ENCODE data around the gene TMC4. TPM values are rescaled to one million over a fixed set of nuclear protein-coding genes. Genes with fewer than 3 reads are reported as not detected.
A peak's percentile ranks its signal among the peaks of the same experiment; 100 is the strongest.

Gene TMC4
- total and polyA plus RNA-seq, 2 experiments from 2014 or later = 40.3 to 94.4 TPM

DNA sequence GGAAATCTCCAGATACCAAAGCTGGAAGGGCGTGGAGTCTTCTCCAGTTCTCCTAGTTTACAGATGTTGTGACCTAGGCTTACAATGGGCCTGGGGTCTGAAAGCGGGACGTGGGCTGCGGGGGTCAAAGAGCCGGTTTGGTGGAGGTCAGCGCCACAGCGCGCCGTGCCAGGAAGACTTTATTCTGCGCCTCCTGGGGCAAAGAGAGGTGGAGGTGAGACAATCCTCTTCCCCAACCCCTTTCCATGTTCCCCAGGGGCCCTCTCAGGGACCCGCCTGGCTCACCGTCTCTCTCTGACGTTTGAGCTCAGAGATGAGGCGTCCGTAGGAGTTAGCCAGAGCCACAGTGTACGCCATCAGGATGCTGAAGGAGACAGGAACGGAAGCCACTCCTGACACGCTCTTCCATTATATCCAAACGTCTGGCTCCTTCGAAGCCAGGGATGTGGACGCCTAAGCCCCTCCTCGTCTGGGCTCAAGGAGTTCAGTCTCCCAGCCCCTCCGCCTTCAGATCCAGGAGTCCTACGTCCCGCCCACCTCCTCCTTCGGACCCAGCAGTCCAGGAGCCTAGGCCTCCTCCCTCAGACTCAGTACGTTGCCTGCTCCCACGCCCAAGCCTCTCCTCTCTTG lies 12.7 kb downstream of the TMC4 start:
- Histone ChIP-seq H3K4me3 (peak overlapping the region; percentile 20), H3K4me1 (ENCODE audit: insufficient read depth) (peaks cover 20% of the 10 kb centered on the region), H3K27ac (peak overlapping the region; percentile 79), H3K9me3 (ENCODE audit: low read depth) (no peaks in the 10 kb centered on the region), H3K27me3 (no peaks in the 10 kb centered on the region), H3K79me2 (peaks cover 14% of the 10 kb centered on the region), H4K20me1 (ENCODE audit: insufficient read depth, poor library complexity, severe bottlenecking) (no peaks in the 10 kb centered on the region), H3K36me3 (replicated peaks; ENCODE audit: insufficient read depth, low read depth) (no peaks in the 10 kb centered on the region), H3K9me2 (replicated peaks; ENCODE audit: insufficient read depth) (no peaks in the 10 kb centered on the region), H3K4me2 (peak overlapping the region; percentile 79), H2AFZ (peak overlapping the region; percentile 46)
- WGBS (ENCODE audit: low lambda C conversion rate, missing lambda C conversion rate) = 5% methylated on average over 28 of the region's 28 CpGs
- TF ChIP-seq, protein P1, sequence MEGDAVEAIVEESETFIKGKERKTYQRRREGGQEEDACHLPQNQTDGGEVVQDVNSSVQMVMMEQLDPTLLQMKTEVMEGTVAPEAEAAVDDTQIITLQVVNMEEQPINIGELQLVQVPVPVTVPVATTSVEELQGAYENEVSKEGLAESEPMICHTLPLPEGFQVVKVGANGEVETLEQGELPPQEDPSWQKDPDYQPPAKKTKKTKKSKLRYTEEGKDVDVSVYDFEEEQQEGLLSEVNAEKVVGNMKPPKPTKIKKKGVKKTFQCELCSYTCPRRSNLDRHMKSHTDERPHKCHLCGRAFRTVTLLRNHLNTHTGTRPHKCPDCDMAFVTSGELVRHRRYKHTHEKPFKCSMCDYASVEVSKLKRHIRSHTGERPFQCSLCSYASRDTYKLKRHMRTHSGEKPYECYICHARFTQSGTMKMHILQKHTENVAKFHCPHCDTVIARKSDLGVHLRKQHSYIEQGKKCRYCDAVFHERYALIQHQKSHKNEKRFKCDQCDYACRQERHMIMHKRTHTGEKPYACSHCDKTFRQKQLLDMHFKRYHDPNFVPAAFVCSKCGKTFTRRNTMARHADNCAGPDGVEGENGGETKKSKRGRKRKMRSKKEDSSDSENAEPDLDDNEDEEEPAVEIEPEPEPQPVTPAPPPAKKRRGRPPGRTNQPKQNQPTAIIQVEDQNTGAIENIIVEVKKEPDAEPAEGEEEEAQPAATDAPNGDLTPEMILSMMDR (IDR thresholded peaks at IDR 0.05; ENCODE audit: poor library complexity) = no peak
- TF ChIP-seq EZH2 (IDR thresholded peaks at IDR 0.05; ENCODE audit: borderline replicate concordance) (no peak), EZH2phosphoT487 (IDR thresholded peaks at IDR 0.05; ENCODE audit: low read depth, severe bottlenecking, unreplicated experiment) (no peak)
- peak; percentile 61 for DNase-seq (ENCODE audit: low spot score)

DNA sequence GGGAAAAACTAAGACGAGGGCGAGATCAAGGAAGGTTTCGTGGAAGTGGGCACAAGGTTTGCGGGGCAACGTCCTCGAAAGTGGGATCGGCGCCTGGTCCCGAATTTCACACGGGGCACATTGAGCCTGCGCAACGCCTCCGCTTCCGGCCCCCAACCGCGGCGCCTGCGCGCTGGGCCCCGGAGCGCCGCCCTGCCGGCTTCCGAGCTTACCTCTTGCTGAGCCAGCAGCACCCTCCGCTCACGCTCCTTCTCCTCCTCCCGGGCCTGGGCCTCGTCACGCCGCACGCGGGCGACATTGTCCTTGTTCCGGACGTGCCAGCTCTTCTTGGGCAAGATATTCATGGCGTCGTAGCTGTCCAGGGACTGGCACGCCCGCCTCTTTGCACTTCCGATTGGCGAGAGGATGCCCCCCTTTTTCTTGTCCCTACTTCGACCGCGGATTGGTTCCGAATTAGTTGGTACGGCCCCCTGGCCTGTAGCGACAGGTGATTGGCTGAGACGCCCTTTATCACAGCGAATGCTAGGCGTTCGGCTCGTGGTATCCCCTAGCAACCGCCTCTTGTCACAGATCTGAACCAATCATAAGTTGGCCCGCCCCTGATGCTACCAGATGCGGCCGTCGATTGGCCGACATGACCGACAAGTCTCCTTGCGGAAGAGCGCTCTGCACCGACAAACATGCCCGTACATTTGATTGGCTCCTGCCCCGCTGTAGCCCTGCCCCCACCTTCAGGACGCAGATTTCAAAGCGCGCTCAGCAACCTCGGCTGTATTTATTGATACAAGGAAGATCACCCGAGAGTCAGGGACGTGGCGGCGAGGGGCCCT lies 13.4 kb downstream of the TMC4 start, which contains the start of gene LENG1:
LENG1 (minus strand) TSS at position 370 of the 830 bp plus-strand sequence; CDS start at position 344, 26 bp downstream.
- WGBS (ENCODE audit: low lambda C conversion rate, missing lambda C conversion rate) = 1% methylated on average over 70 of the region's 72 CpGs
- Histone ChIP-seq H3K9me2 (replicated peaks; ENCODE audit: insufficient read depth) (no peaks in the 10 kb centered on the region), H3K36me3 (replicated peaks; ENCODE audit: insufficient read depth, low read depth) (no peaks in the 10 kb centered on the region), H3K79me2 (peaks cover 14% of the 10 kb centered on the region), H3K4me3 (peak within 1 kb of the TSS; percentile 25), H4K20me1 (ENCODE audit: insufficient read depth, poor library complexity, severe bottlenecking) (no peaks in the 10 kb centered on the region), H3K27me3 (no peaks in the 10 kb centered on the region), H3K9me3 (ENCODE audit: low read depth) (no peaks in the 10 kb centered on the region), H3K4me2 (peak within 1 kb of the TSS; percentile 90), H3K4me1 (ENCODE audit: insufficient read depth) (peaks cover 20% of the 10 kb centered on the region), H2AFZ (peak within 1 kb of the TSS; percentile 46), H3K27ac (peak within 1 kb of the TSS; percentile 93)
- peak; percentile 100 for DNase-seq (ENCODE audit: low spot score)
- TF ChIP-seq, protein P1 (IDR thresholded peaks at IDR 0.05; ENCODE audit: poor library complexity) = peak; percentile 50
- no peak for TF ChIP-seq EZH2 (IDR thresholded peaks at IDR 0.05; ENCODE audit: borderline replicate concordance)

DNA sequence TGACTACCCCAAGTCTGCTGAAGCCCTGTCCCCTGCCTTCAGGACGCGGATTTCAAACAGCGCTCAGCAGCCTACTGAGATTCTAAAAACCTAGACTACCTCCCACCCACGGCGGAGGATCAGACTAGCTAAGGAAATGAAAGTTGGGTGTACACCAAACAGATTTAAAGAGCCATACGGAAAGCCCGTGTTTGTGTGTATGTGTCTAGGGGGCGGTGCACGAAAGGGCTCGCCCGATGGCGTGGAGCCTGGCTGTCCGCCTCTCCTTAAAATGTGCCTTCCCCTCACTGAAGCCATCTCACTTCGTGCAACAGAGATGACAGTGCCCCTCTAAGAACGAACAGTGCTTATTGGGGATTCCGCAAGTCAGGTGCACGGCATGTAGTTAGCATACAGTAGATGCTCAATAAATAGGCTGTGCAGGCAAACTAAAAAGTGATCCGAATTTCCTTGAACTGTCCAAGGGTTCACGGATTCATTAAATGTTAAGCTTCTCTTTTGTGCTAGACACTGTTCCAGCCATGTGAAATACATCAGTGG lies 14.1 kb downstream of the TMC4 start:
- Histone ChIP-seq H2AFZ (peak overlapping the region; percentile 41), H3K27me3 (no peaks in the 10 kb centered on the region), H3K79me2 (peaks cover 14% of the 10 kb centered on the region), H3K9me3 (ENCODE audit: low read depth) (no peaks in the 10 kb centered on the region), H3K36me3 (replicated peaks; ENCODE audit: insufficient read depth, low read depth) (no peaks in the 10 kb centered on the region), H3K4me2 (peak overlapping the region; percentile 90), H3K27ac (peak overlapping the region; percentile 93), H3K4me1 (ENCODE audit: insufficient read depth) (peaks cover 20% of the 10 kb centered on the region), H4K20me1 (ENCODE audit: insufficient read depth, poor library complexity, severe bottlenecking) (no peaks in the 10 kb centered on the region), H3K4me3 (peak overlapping the region; percentile 25), H3K9me2 (replicated peaks; ENCODE audit: insufficient read depth) (no peaks in the 10 kb centered on the region)
- TF ChIP-seq, protein P1 (IDR thresholded peaks at IDR 0.05; ENCODE audit: poor library complexity) = no peak
- TF ChIP-seq EZH2 (IDR thresholded peaks at IDR 0.05; ENCODE audit: borderline replicate concordance) = no peak
- 31% methylated on average over 19 of the region's 19 CpGs for WGBS (ENCODE audit: low lambda C conversion rate, missing lambda C conversion rate)
- DNase-seq (ENCODE audit: low spot score) = no peak

All from hepatocyte (in vitro differentiated cells).